ENCODE results near the gene CFAP52.
"Not testable (repeated sequence)": the region's sequence is repeated elsewhere in the genome, so short reads cannot be mapped to it uniquely, and the experiment has no call there.

The CFAP52 gene

DNA sequence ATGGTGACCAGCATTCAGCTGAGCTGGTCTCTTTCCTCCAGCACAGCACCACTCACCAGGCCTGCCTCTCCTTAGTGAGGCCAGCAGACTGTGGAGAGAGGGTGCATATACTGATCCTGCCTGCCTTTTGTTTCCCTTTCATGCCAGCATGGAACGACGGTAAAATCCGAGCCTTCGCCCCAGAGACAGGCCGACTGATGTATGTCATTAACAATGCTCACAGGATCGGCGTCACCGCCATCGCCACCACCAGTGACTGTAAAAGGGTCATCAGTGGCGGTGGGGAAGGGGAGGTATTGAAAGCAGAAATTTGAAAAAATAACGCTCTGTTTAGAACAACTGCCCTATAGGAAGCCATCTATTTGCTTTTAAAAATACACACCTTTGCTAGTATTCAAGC, 56.3 kb downstream of the CFAP52 start:
- H3K27ac ChIP-seq, result no peak overlapping the region
- TF ChIP-seq CTCF (conservative IDR thresholded peaks at IDR 0.05), result no peak

GRCh38 chr17:9635340-9635739, 58.9 kb downstream of the CFAP52 start:
- no peak for TF ChIP-seq CTCF (conservative IDR thresholded peaks at IDR 0.05)
- H3K27ac ChIP-seq, result no peak overlapping the region

DNA sequence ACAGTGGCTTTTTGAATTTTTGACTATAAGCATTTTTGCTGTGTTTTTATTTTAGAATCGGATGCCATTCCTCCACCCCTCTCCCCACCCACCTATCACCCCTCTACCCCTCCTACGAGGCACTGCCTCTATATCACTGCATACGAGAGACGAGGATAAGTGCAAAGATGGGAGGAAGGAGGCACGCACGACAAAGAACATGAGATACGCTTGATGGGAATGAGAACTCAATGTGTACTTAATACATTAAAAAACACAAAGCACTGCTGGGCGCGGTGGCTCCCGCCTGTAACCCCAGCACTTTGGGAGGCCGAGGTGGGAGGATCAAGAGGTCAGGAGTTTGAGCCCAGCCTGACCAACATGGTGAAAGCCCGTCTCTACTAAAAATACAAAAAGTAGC, 60.1 kb downstream of the CFAP52 start:
- no peak for TF ChIP-seq CTCF (conservative IDR thresholded peaks at IDR 0.05)
- H3K27ac ChIP-seq, result no peak overlapping the region

DNA sequence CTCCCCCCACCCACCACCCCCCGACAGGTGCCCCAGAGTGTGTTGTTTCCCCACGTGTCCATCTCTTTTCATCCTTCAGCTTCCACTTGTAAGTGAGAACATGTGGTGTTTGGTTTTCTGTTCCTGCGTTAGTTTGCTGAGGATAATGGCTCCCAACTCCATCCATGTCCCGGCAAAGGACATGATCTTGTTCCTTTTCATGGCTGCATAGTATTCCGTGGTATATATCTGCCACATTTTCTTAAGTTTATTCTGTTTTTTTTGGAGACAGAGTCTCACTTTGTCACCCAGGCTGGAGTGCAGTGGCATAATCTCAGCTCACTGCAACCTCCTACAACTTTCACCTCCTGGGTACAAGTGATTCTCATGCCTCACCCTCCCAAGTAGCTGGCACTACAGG, 63.9 kb downstream of the CFAP52 start:
- H3K27ac ChIP-seq, result not testable (repeated sequence)

DNA sequence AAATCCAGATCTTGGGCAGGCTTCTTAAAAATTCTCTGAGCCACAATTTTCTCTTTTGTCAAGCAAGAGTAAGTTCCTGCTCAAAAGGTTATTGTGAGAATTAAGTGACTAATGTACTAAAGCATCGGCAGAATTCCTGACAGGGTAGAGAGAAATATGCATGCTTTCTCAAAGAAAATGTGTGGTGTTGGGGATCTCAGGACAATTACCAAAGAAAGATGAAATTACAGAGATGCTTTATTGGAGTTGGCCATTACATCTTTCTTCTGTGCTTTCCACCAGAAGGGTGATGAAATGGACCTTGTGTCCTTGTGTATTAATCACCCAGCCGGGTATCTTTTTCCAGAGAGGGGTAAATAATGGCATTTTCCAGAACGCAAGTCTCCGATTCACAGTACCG, 67.2 kb downstream of the CFAP52 start:
- no peak for TF ChIP-seq CTCF (conservative IDR thresholded peaks at IDR 0.05)

DNA sequence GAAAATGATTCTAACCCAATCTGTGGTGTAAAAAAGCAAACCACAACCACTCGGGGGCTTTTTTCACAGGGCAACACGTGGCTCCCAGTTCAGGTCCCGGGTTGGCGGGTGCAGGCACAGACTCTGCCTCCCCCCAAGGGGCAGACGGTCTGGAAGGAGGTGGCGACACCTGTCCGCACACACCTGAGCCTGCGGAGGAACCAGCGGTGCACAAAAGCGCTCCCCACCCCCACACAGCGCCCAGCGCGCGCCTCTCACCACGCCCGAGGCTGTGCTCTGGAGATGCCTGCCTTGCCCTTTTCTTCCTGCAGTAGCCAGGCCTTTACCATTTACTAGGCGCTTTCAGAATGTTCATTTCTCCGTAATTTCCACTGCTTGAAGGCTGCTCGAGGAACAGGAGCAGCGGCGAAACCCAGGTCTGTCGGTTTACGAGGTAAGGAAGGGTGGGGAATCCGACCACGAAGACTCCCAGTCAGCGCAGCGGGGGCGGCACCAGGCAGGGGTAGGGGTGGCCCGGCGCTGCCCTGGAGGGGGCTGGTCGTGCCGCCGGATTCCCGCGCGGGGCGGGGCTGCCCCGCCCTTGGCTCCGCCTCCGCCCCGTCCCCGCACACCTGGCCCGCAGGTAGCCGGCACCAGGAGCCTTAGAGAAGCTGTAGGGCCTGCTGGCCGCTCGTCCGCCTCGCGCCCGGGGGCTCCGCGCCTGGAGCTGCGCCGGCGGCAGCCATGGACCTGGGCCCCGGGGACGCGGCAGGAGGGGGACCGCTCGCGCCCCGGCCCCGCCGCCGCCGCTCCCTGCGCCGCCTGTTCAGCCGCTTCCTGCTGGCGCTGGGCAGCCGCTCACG, 68.7 kb downstream of the CFAP52 start, which contains the start of gene USP43:
TSS of gene USP43 (plus strand) at position 608 of the 842 bp plus-strand sequence. CDS start at position 724, 116 bp downstream.
- peak within 1 kb of the TSS; percentile 97 for H3K27ac ChIP-seq
- no peak; the same call in 1 of the 2 replicates for TF ChIP-seq CTCF (conservative IDR thresholded peaks at IDR 0.05)

More for the DNA sequence above, 67.2 kb downstream of the CFAP52 start:
- peak overlapping the region; percentile 97; the same call in 1 of the 2 replicates for H3K27ac ChIP-seq

- peak; percentile 52 for TF ChIP-seq CTCF (conservative IDR thresholded peaks at IDR 0.05)
These were observed 69.6 kb downstream of the CFAP52 start for GRCh38 chr17:9645851-9646545.

GRCh38 chr17:9646546-9646885, 70.1 kb downstream of the CFAP52 start:
- peak overlapping the region; percentile 97 for H3K27ac ChIP-seq
- TF ChIP-seq CTCF (conservative IDR thresholded peaks at IDR 0.05), result no peak

More at GRCh38 chr17:9645851-9646545, 69.6 kb downstream of the CFAP52 start:
- peak overlapping the region; percentile 97 for H3K27ac ChIP-seq

Data from VCaP (cell line).